A673 (cell line): Measurements from ENCODE around the gene ENTREP1. TPM values are rescaled to one million over a fixed set of nuclear protein-coding genes. Genes with fewer than 3 reads are reported as not detected.
"Not testable (repeated sequence)": the region's sequence is repeated elsewhere in the genome, so short reads cannot be mapped to it uniquely, and the experiment has no call there.

Experiments
- BruUV-seq: library from RNA; stranded (reverse); fragments of 400-500 nt; replicated peaks from 2 replicates; lab custom pipeline; 2021; lab: Mats Ljungman, UMichigan
- CTCF ChIA-PET: fragments of 300-600 bp; sonication (Branson Sonifier 250); formaldehyde crosslinking; loops from one replicate; lab custom pipeline; 2022; ENCODE audit warnings: antibody characterized with exemption; lab: Charles Lee
- POLR2A ChIA-PET: fragments of 300-600 bp; sonication (Branson Sonifier 250); formaldehyde crosslinking; loops from one replicate; lab custom pipeline; 2022; ENCODE audit warnings: antibody characterized with exemption; ENCODE audit not compliant: low non-redundant PET; lab: Charles Lee
- DNase-seq: peaks from one replicate; pipeline ENCODE4 v3.0.0-alpha.2; 2015; ENCODE audit warnings: low spot score
- H3K27ac ChIP-seq: fragments of 200-600 bp; sonication (generic); 2 replicates; pipeline ENCODE4 v1.5.1; 2016; ENCODE audit warnings: mixed run types, low read depth, mild to moderate bottlenecking, mixed read lengths, antibody characterized with exemption, low read length; ENCODE audit not compliant: poor library complexity, severe bottlenecking
- H3K27me3 ChIP-seq: fragments of 200-600 bp; sonication (generic); replicated peaks from 2 replicates; pipeline ENCODE4 v1.6.1; 2017; ENCODE audit warnings: mixed run types, low read depth, mild to moderate bottlenecking, mixed read lengths, antibody characterized with exemption, low read length; ENCODE audit not compliant: insufficient read depth, poor library complexity
- H3K36me3 ChIP-seq: fragments of 200-600 bp; sonication (generic); 2 replicates; pipeline ENCODE4 v1.6.1; 2016; ENCODE audit warnings: mixed run types, mild to moderate bottlenecking, mixed read lengths, antibody characterized with exemption, low read length; ENCODE audit not compliant: insufficient read depth, poor library complexity, severe bottlenecking
- H3K4me1 ChIP-seq: fragments of 200-600 bp; sonication (generic); 2 replicates; pipeline ENCODE4 v1.6.1; 2017; ENCODE audit warnings: mixed run types, mild to moderate bottlenecking, mixed read lengths, antibody characterized with exemption, low read length; ENCODE audit not compliant: insufficient read depth, poor library complexity, severe bottlenecking
- H3K4me3 ChIP-seq: fragments of 200-600 bp; sonication (generic); 2 replicates; pipeline ENCODE4 v1.5.1; 2016; ENCODE audit warnings: low read depth, mixed run types, mild to moderate bottlenecking, mixed read lengths, low read length; ENCODE audit not compliant: poor library complexity, severe bottlenecking
- H3K9me3 ChIP-seq: fragments of 200-600 bp; sonication (generic); 2 replicates; pipeline ENCODE4 v1.6.1; 2016; ENCODE audit warnings: mixed run types, low read depth, mild to moderate bottlenecking, mixed read lengths, antibody characterized with exemption, low read length; ENCODE audit not compliant: poor library complexity, severe bottlenecking
- EZH2 ChIP-seq: fragments of 200-600 bp; sonication (generic); IDR thresholded peaks from 2 replicates; pipeline ENCODE4 v1.6.1; 2017; ENCODE audit warnings: borderline replicate concordance, low read depth, mild to moderate bottlenecking, mixed read lengths, antibody characterized with exemption, low read length; ENCODE audit not compliant: poor library complexity, severe bottlenecking
- intact Hi-C: fragments of 100-400 bp; cut with micrococcal nuclease; formaldehyde crosslinking; loops from one replicate; pipeline ENCODE4 v1.10.0; 2022; ENCODE audit not compliant: unreplicated experiment
- total RNA-seq: library from RNA; stranded (reverse); gene quantifications from 2 replicates; pipeline ENCODE4 v1.2.3, GENCODE V29; 2021
- TF ChIP-seq, protein P1 (sequence below): fragments of 300-800, 200-600 bp; sonication (generic); conservative IDR thresholded peaks from 2 replicates; pipeline ENCODE4 v1.5.1; 2017; ENCODE audit warnings: low read depth, mild to moderate bottlenecking, antibody characterized with exemption, low read length, moderate library complexity, mixed read lengths

Gene ENTREP1
- total RNA-seq, 1 experiment from 2014 or later = not detected

DNA sequence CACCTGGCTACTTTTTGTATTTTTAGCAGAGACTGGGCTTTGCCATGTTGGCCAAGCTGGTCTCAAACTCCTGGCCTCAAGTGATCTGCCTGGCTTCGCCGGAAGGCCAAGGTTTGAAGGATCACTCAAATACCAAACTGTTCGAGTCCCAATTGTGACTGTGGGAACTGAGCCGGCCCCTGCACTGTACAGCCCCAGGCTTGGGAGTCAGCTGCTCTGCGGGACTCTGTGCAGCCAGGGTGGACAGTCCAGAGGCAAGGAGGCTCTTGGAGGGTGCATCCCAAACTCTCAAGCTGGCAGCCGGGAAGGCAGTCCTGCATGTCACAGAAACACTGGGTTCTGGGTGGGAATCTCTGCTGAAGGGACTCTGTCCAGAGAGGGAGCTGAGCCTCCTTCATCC, 109.0 kb downstream of the ENTREP1 start:
- intact Hi-C loops = no loop called here

DNA sequence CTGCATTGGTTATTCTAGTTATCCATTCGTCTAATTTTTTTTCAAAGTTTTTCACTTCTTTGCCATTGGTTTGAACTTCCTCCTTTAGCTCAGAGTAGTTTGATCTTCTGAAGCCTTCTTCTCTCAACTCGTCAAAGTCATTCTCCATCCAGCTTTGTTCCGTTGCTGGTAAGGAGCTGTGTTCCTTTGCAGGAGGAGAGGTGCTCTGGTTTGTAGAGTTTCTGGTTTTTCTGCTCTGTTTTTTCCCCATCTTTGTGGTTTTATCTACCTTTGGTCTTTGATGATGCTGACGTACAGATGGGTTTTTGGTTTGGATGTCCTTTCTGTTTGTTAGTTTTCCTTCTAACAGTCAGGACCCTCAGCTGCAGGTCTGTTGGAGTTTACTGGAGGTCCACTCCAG, 114.6 kb downstream of the ENTREP1 start:
- H3K4me3 ChIP-seq, POLR2A ChIA-PET, H3K9me3 ChIP-seq, H3K27ac ChIP-seq, CTCF ChIA-PET, BruUV-seq, DNase-seq, H3K36me3 ChIP-seq, H3K4me1 ChIP-seq: not testable (repeated sequence)
- H3K27me3 ChIP-seq = peaks cover 11% of the 10 kb centered on the region
- intact Hi-C loops = loop anchor here (2.0 kb wide), 1 partner anchor 15 kb away; no protein-coding TSS in a partner anchor

More for the DNA sequence above, 109.0 kb downstream of the ENTREP1 start:
- TF ChIP-seq, protein P1, sequence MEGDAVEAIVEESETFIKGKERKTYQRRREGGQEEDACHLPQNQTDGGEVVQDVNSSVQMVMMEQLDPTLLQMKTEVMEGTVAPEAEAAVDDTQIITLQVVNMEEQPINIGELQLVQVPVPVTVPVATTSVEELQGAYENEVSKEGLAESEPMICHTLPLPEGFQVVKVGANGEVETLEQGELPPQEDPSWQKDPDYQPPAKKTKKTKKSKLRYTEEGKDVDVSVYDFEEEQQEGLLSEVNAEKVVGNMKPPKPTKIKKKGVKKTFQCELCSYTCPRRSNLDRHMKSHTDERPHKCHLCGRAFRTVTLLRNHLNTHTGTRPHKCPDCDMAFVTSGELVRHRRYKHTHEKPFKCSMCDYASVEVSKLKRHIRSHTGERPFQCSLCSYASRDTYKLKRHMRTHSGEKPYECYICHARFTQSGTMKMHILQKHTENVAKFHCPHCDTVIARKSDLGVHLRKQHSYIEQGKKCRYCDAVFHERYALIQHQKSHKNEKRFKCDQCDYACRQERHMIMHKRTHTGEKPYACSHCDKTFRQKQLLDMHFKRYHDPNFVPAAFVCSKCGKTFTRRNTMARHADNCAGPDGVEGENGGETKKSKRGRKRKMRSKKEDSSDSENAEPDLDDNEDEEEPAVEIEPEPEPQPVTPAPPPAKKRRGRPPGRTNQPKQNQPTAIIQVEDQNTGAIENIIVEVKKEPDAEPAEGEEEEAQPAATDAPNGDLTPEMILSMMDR = no peak
- no peak for TF ChIP-seq EZH2
- Histone ChIP-seq H3K9me3 (no peaks in the 10 kb centered on the region), H3K4me1 (no peaks in the 10 kb centered on the region), H3K4me3 (no peak overlapping the region), H3K27me3 (no peaks in the 10 kb centered on the region), H3K36me3 (no peaks in the 10 kb centered on the region), H3K27ac (no peak overlapping the region)
- ChIA-PET CTCF (no interaction called here), POLR2A (no interaction called here)
- no TSS peak for BruUV-seq
- no peak for DNase-seq

- H3K4me1 ChIP-seq, H3K27ac ChIP-seq, POLR2A ChIA-PET, H3K4me3 ChIP-seq, CTCF ChIA-PET, DNase-seq, intact Hi-C loops, H3K36me3 ChIP-seq, BruUV-seq, H3K9me3 ChIP-seq: not testable (repeated sequence)
- H3K27me3 ChIP-seq = peaks cover 13% of the 10 kb centered on the region
Measured at GRCh38 chr9:69440254-69440955, 115.4 kb downstream of the ENTREP1 start.

Other genes starting within 250 kb of the ENTREP1 start
- 7.2 and 10.4 TPM in 2 replicates for gene TJP2, start 150.9 kb upstream of the ENTREP1 start, total RNA-seq